COLO668 (cell line): ENCODE data around the gene DMGDH.

ENCODE experiments used
- DNase-seq: peaks from one replicate; lab custom pipeline; 2025; ENCODE audit not compliant: unreplicated experiment; lab: John Stamatoyannopoulos, UW

DMGDH gene

DNA sequence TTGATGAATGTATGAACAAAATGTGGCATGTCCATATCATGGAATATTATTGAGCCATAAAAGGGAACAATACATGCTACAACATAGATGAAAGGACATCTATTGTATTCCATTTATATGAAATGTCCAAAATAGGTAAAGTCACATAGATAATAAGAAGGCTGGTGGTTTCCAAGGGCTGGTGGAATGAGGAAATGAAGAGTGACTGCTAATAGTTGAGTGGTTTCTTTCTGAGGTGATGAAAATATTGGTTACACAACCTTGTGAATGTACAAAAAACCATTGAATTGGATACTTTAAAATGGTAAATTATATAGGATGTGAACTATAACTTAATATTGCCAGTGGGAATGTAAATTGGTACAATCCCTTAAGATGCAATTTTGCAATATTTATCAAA is 89.6 kb downstream of the DMGDH start:
- DNase-seq = no peak

- no peak for DNase-seq
These were observed 90.2 kb downstream of the DMGDH start for GRCh38 chr5:78979117-78979742.

DNA sequence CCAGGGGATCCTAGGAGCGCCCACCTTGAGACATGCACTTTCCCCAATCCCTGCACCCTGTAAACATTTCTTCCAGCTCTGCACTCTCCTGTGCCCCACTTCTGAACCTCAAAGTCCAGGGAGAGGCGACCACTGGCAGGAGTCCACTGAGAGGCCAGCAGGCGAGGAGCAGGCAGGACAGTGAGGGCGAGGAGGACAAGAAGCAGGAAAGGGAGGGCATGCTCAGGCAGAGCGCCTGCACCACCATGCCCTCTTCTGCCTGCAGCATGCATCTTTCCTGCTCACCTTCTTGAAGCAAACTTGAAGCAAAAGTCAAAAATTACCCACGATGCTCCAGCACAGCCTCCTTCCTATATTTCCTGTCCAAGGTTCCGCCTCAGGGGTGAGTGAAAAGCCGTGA is 94.4 kb downstream of the DMGDH start:
- DNase-seq = no peak

- no peak for DNase-seq
These were observed 94.9 kb downstream of the DMGDH start for GRCh38 chr5:78974601-78975000.

- DNase-seq = peak; percentile 20
These were observed 95.5 kb downstream of the DMGDH start for GRCh38 chr5:78974011-78974410.

DNA sequence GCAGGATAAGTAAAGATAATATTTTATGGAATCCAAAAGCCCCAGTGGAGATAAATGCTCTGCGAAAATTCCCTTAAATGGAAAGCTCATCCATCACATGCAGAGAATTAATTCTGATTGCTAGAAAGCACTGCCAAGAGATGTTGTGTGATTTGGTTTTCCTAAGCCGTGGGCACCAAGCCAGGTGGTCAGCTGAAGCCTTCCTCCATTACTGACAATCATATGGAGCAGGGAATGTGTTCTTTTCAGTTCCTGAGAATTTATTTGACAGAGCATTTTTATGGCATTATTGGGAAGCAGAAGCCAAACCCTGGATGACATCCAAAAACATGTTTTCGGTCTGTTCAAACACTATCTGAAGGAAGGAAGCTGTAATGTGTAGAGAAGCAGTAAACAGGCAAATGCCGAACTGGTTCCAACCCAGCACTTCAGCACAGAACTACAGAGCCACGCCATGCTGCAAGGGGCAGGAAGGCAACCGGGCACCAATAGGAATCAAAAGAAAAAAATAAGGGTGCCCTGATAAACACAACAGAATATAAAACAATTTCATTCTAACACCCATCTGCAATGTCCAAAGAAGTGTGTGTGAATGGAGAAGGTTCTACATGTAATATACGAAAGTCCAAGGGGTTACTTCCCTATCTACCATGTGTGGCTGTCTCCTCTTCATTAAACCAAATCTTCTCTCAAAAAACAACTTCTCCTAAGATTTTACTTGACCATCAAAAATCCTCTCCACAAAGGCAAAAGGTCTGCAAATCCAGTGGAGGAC is 96.6 kb downstream of the DMGDH start:
- no peak for DNase-seq

- DNase-seq = no peak
These were observed 97.5 kb downstream of the DMGDH start for GRCh38 chr5:78971998-78972397.

DNA sequence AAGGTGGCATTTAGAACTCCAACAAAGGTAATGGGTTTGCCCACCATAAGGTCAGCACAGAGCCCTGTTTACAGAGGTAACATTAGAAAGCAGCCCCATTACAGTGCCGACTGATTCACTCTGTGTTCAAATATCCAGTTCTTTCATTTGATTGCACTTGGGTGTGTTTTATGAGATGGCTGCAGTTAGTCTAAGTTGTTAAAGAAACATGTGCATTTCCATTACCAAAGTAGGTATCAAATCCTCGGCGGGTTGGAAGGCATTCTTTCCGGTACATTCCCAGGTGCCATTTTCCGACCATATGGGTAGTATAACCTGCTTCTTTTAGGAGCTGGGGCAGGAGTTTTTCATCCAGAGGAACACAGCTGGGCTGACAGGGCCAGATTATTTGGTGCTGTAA is 100.7 kb downstream of the DMGDH start:
- no peak for DNase-seq

- DNase-seq = peak; percentile 22
These were observed 104.6 kb downstream of the DMGDH start for GRCh38 chr5:78964889-78965288.

DNA sequence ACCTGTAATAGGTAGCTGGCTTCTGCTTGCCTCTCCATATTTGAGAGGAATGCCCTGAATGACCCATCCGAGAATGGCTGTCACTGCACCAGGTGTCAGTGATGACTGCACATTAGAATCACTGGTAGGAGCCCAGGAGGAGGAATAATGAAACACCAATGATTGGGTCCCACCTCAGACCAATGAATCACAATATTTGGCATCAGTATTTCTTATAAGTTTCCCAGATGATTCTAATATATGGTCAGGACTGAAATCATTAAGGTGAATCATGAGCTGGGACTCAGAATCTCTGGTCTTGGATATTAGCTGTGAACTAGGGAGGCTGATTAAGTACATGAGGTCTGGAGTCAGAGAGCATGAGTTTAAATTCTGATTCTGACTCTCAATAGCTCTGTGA is 107.7 kb downstream of the DMGDH start:
- DNase-seq = no peak

DNA sequence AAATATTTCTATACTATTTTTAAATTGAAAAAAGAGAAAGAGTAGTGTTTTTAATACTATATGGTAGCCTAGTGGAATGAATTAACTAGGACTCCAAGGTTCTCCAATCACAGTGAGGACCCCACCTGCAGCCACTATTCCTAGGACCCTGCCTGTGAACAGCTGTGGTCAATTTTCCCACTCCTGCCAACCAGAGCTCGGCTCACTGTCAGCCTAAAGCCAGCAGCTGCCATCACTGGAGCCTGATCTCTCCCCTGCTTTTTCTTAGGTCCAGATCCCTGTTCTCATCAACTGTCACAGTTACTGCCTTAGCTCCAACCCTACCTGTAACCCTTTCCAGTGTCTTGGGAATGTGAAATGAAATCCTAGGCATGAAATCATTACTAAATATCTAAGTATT is 109.7 kb downstream of the DMGDH start:
- DNase-seq = no peak

DNA sequence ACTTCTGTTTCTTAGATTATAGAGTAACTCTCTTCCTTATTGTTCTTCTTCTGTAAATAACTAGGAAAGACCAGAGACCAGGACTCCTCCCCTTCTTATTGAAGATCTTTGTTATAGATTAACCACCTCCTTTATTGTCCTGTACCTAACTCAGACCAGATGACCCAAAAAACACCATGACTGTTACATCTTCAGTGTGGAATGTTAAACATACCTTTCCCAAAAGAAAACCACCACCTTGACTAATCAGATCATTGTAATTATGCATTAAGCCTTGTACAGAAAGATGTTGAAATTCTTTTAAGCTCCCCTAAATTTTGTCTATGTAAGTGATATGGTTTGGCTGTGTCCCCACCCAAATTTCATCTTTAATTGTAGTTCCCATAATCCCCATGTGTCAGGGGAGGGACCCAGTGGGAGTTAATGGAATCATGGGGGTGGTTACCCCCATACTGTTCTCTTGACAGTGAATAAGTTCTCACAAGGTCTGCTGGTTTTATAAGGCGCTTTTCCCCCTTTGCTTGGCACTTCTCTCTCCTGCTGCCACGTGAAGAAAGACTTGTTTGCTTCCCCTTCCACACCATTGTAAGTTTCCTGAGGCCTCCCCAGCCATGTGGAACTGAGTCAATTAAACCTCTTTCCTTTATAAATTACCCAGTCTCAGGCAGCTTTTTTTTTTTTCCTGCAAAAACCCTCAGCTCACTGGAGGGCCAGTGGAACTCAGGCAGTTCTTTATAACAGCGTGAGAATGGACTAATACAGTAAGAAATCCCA is 110.6 kb downstream of the DMGDH start:
- no peak for DNase-seq

DNA sequence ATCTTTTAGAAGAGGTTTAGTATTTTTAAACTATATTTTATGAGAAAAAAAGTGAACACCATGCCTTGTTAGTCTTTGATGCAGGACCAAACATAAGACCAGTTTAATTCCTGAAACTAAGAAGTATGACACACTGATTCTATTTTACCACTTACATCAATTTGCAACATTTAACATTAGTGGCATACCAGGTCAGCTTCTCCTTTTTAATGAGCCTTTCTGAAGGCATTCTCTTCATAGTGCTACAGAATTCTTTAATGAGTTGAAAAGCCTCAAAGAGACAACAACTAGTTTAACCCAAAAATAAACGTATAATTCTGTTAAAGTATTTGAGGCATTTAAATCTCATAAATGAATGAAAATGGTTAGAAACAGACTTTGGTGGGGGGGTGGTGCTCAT is 112.6 kb downstream of the DMGDH start:
- no peak for DNase-seq

- no peak for DNase-seq
These were observed 116.2 kb downstream of the DMGDH start for GRCh38 chr5:78953092-78953800.
